Measurements from ENCODE around the gene SUMO1. TPM values are rescaled to one million over a fixed set of nuclear protein-coding genes. Genes with fewer than 3 reads are reported as not detected.
"Not testable (repeated sequence)": the region's sequence is repeated elsewhere in the genome, so short reads cannot be mapped to it uniquely, and the experiment has no call there.

SUMO1 gene
- total RNA-seq, 1 experiment from 2014 or later = 100 TPM

- Histone ChIP-seq H3K4me1 (replicated peaks; ENCODE audit: insufficient read depth) (0 out of 2 replicates have a peak, but pooled peaks cover 19% of the 10 kb centered on the region), H3K27me3 (ENCODE audit: insufficient read depth, low read depth) (no peaks in the 10 kb centered on the region), H2AFZ (peak overlapping the region; percentile 69), H3K9me2 (ENCODE audit: insufficient read depth) (no peaks in the 10 kb centered on the region), H3F3A (ENCODE audit: insufficient read depth, low read depth) (peaks cover 23% of the 10 kb centered on the region), H3K27ac (peak overlapping the region; percentile 85), H3K4me3 (peak overlapping the region; percentile 40; the same call in 1 of the 2 replicates), H4K20me1 (ENCODE audit: insufficient read depth) (no peaks in the 10 kb centered on the region), H3K79me2 (ENCODE audit: low read depth) (no peaks in the 10 kb centered on the region), H3K4me2 (peak overlapping the region; percentile 71), H3K36me3 (ENCODE audit: low read depth) (no peaks in the 10 kb centered on the region), H3K9me3 (ENCODE audit: insufficient read depth, low read depth) (no peaks in the 10 kb centered on the region; the same call in 1 of the 2 replicates)
- DNase-seq = peak; percentile 56 to 81
- CTCF ChIA-PET = interaction anchor here (0.7 kb wide), 2 partner anchors 69 to 453 kb away, joined by 4 to 12 read pairs; no protein-coding TSS in a partner anchor
- BruUV-seq (replicated peaks) = TSS peak; percentile 91
- intact Hi-C loops (cut with micrococcal nuclease; ENCODE audit: unreplicated experiment) = loop anchor here (1.0 to 2.0 kb wide), 2 partner anchors 11 to 15 kb away; partner anchors contain the start of genes NOP58 and SUMO1
- POLR2A ChIA-PET (ENCODE audit: unreplicated experiment) = interaction anchor here (0.7 kb wide), 1 partner anchor 1361 kb away, joined by 4 read pairs; no protein-coding TSS in a partner anchor
- TF ChIP-seq CTCF (conservative IDR thresholded peaks at IDR 0.05) (no peak), EZH2 (IDR thresholded peaks at IDR 0.05; ENCODE audit: low read depth) (no peak)
These were observed 11.3 kb upstream of the SUMO1 start for GRCh38 chr2:202249521-202250253.

GRCh38 chr2:202247710-202248109 is 9.3 kb upstream of the SUMO1 start:
- POLR2A ChIA-PET (ENCODE audit: unreplicated experiment); DNase-seq; H3K9me2 ChIP-seq (ENCODE audit: insufficient read depth); H3K4me3 ChIP-seq; CTCF ChIA-PET; H4K20me1 ChIP-seq (ENCODE audit: insufficient read depth); H3K9me3 ChIP-seq (ENCODE audit: insufficient read depth, low read depth); H3K36me3 ChIP-seq (ENCODE audit: low read depth); H3K27me3 ChIP-seq (ENCODE audit: insufficient read depth, low read depth); H2AFZ ChIP-seq; H3K4me2 ChIP-seq; H3K79me2 ChIP-seq (ENCODE audit: low read depth); BruUV-seq (replicated peaks); H3K27ac ChIP-seq: not testable (repeated sequence)
- intact Hi-C loops (cut with micrococcal nuclease; ENCODE audit: unreplicated experiment) = loop anchor here (2.0 kb wide), 1 partner anchor 17 kb away; the partner anchor contains the start of gene NOP58
- Histone ChIP-seq H3F3A (ENCODE audit: insufficient read depth, low read depth) (peaks cover 23% of the 10 kb centered on the region), H3K4me1 (replicated peaks; ENCODE audit: insufficient read depth) (0 out of 2 replicates have a peak, but pooled peaks cover 19% of the 10 kb centered on the region)

GRCh38 chr2:202237787-202238233 is 587 bp downstream of the SUMO1 start:
- Histone ChIP-seq H3K27ac (peak overlapping the region; percentile 25; the same call in 1 of the 2 replicates), H3K79me2 (ENCODE audit: low read depth) (peaks cover 55% of the 10 kb centered on the region), H3K4me2 (peak overlapping the region; percentile 90), H3K4me1 (replicated peaks; ENCODE audit: insufficient read depth) (peaks cover 7% of the 10 kb centered on the region), H3K9me3 (ENCODE audit: insufficient read depth, low read depth) (no peaks in the 10 kb centered on the region), H3K9me2 (ENCODE audit: insufficient read depth) (no peaks in the 10 kb centered on the region), H3F3A (ENCODE audit: insufficient read depth, low read depth) (no peaks in the 10 kb centered on the region), H3K27me3 (ENCODE audit: insufficient read depth, low read depth) (no peaks in the 10 kb centered on the region), H3K36me3 (ENCODE audit: low read depth) (no peaks in the 10 kb centered on the region), H4K20me1 (ENCODE audit: insufficient read depth) (peaks cover 39% of the 10 kb centered on the region), H2AFZ (peak overlapping the region; percentile 97), H3K4me3 (peak overlapping the region; percentile 87)
- TF ChIP-seq CTCF (conservative IDR thresholded peaks at IDR 0.05) = no peak
- no peak for TF ChIP-seq EZH2 (IDR thresholded peaks at IDR 0.05; ENCODE audit: low read depth)
- intact Hi-C loops (cut with micrococcal nuclease; ENCODE audit: unreplicated experiment) = loop anchor here (1.0 kb wide), 1 partner anchor 11 kb away; no protein-coding TSS in a partner anchor
- ChIA-PET CTCF (no interaction called here), POLR2A (ENCODE audit: unreplicated experiment) (interaction anchor here (0.6 to 0.7 kb wide), 2 partner anchors 152 to 630 kb away, joined by 8 read pairs; no protein-coding TSS in a partner anchor)
- DNase-seq = peak in 1 of 2 experiments; percentile 21
- BruUV-seq (replicated peaks) = no TSS peak
